ENCODE results near the gene PPP2R5C. TPM values are rescaled to one million over a fixed set of nuclear protein-coding genes. Genes with fewer than 3 reads are reported as not detected.

Gene PPP2R5C
- polyA plus RNA-seq, 3 donors = 61.9 to 72.5 (median 64.0) TPM

GRCh38 chr14:101834800-101835547 lies 73.5 kb downstream of the PPP2R5C start:
- no peaks in the 10 kb centered on the region for H3K4me1 ChIP-seq (ENCODE audit: control insufficient read depth in 1 of 2, insufficient read depth in 2 of 2, low read length in 2 of 2)
- H4K20me1 ChIP-seq (ENCODE audit: insufficient read depth, low read length) = peaks cover 94% of the 10 kb centered on the region
- Mint-ChIP-seq H3K4me1 (no peaks in the 10 kb centered on the region), H3K27me3 (ENCODE audit: low read depth in 3 of 3) (peaks cover 0 to 2% (median 0%) of the 10 kb centered on the region in 3 donors), H3K9me3 (no peaks in the 10 kb centered on the region), H3K36me3 (peaks cover 41 to 54% of the 10 kb centered on the region in 2 donors), H3K27ac (peak overlapping the region in 4 of 7 donors; percentile 63 to 81 (median 74)), H3K4me3 (no peak overlapping the region)
- no peak overlapping the region for H3K4me2 ChIP-seq (replicated peaks; ENCODE audit: extremely low read depth, low read length, poor library complexity, severe bottlenecking)
- H2AFZ ChIP-seq (ENCODE audit: insufficient read depth, low read depth, low read length, poor library complexity, severe bottlenecking) = no peak overlapping the region
- no peaks in the 10 kb centered on the region for H3K27me3 ChIP-seq (ENCODE audit: control insufficient read depth in 2 of 2, insufficient read depth in 2 of 2, low read length in 2 of 2)
- no peak for DNase-seq
- peaks cover 99% of the 10 kb centered on the region for H3K79me2 ChIP-seq (ENCODE audit: insufficient read depth, low read length)
- intact Hi-C loops (cut with micrococcal nuclease) = loop anchor here in 1 of 2 donors (5.0 kb wide), 1 partner anchor 63 kb away; no protein-coding TSS in a partner anchor
- no peak overlapping the region for H3K4me3 ChIP-seq (replicated peaks in 1 of 3; ENCODE audit: low read depth in 2 of 3, low read length in 3 of 3)
- 90% methylated on average over 6 of the region's 6 CpGs for WGBS (ENCODE audit: insufficient coverage)
- peaks cover 17 to 67% of the 10 kb centered on the region in 2 donors for H3K36me3 ChIP-seq (replicated peaks in 1 of 2; ENCODE audit: control insufficient read depth in 1 of 2, insufficient read depth in 2 of 2, low read length in 2 of 2)
- no peak overlapping the region for H3K9ac ChIP-seq (ENCODE audit: insufficient read depth, low read length, poor library complexity, severe bottlenecking)
- no peak for TF ChIP-seq CTCF (IDR thresholded peaks at IDR 0.05)
- H3K27ac ChIP-seq (ENCODE audit: low read depth in 1 of 2, low read length in 2 of 2) = peak overlapping the region in 1 of 2 donors; percentile 27
- no peaks in the 10 kb centered on the region for H3K9me3 ChIP-seq (replicated peaks in 1 of 2; ENCODE audit: control insufficient read depth in 1 of 2, insufficient read depth in 1 of 2, low read length in 2 of 2)

GRCh38 chr14:101835566-101835965 lies 74.1 kb downstream of the PPP2R5C start:
- Histone ChIP-seq H3K27ac (ENCODE audit: low read depth in 1 of 2, low read length in 2 of 2) (peak overlapping the region in 1 of 2 donors; percentile 27), H2AFZ (ENCODE audit: insufficient read depth, low read depth, low read length, poor library complexity, severe bottlenecking) (no peak overlapping the region), H3K27me3 (ENCODE audit: control insufficient read depth in 2 of 2, insufficient read depth in 2 of 2, low read length in 2 of 2) (no peaks in the 10 kb centered on the region), H3K9me3 (replicated peaks in 1 of 2; ENCODE audit: control insufficient read depth in 1 of 2, insufficient read depth in 1 of 2, low read length in 2 of 2) (no peaks in the 10 kb centered on the region), H4K20me1 (ENCODE audit: insufficient read depth, low read length) (peaks cover 94% of the 10 kb centered on the region), H3K4me1 (ENCODE audit: control insufficient read depth in 1 of 2, insufficient read depth in 2 of 2, low read length in 2 of 2) (no peaks in the 10 kb centered on the region), H3K36me3 (replicated peaks in 1 of 2; ENCODE audit: control insufficient read depth in 1 of 2, insufficient read depth in 2 of 2, low read length in 2 of 2) (peaks cover 15 to 61% of the 10 kb centered on the region in 2 donors), H3K4me3 (replicated peaks in 1 of 3; ENCODE audit: low read depth in 2 of 3, low read length in 3 of 3) (no peak overlapping the region), H3K79me2 (ENCODE audit: insufficient read depth, low read length) (peaks cover 99% of the 10 kb centered on the region), H3K4me2 (replicated peaks; ENCODE audit: extremely low read depth, low read length, poor library complexity, severe bottlenecking) (no peak overlapping the region), H3K9ac (ENCODE audit: insufficient read depth, low read length, poor library complexity, severe bottlenecking) (no peak overlapping the region)
- H3K4me3 Mint-ChIP-seq = no peak overlapping the region
- H3K27me3 Mint-ChIP-seq (ENCODE audit: low read depth in 3 of 3) = peaks cover 0 to 2% (median 0%) of the 10 kb centered on the region in 3 donors
- WGBS (ENCODE audit: insufficient coverage) = 97% methylated on average over 6 of the region's 11 CpGs
- H3K36me3 Mint-ChIP-seq = peaks cover 44 to 57% of the 10 kb centered on the region in 2 donors
- intact Hi-C loops (cut with micrococcal nuclease) = no loop called here
- no peak for TF ChIP-seq CTCF (IDR thresholded peaks at IDR 0.05)
- DNase-seq = no peak
- H3K27ac Mint-ChIP-seq = peak overlapping the region in 2 of 7 donors; percentile 11 to 70
- no peaks in the 10 kb centered on the region for H3K9me3 Mint-ChIP-seq
- no peaks in the 10 kb centered on the region for H3K4me1 Mint-ChIP-seq

Measured in CD14-positive monocyte (primary cell).